GM15510 (cell line): ENCODE measurements around the gene ELOVL6.

Experiments used
- POLR2A ChIP-seq: IDR thresholded peaks from 3 replicates; pipeline ENCODE4 v1.6.1; 2011; ENCODE audit warnings: borderline replicate concordance; ENCODE audit not compliant: insufficient read length; ENCODE audit errors: extremely low read depth

The ELOVL6 gene

GRCh38 chr4:110012917-110013316, 185.5 kb downstream of the ELOVL6 start:
- TF ChIP-seq POLR2A = no peak

- no peak for TF ChIP-seq POLR2A
These were observed 187.6 kb downstream of the ELOVL6 start for GRCh38 chr4:110010797-110011196.

DNA sequence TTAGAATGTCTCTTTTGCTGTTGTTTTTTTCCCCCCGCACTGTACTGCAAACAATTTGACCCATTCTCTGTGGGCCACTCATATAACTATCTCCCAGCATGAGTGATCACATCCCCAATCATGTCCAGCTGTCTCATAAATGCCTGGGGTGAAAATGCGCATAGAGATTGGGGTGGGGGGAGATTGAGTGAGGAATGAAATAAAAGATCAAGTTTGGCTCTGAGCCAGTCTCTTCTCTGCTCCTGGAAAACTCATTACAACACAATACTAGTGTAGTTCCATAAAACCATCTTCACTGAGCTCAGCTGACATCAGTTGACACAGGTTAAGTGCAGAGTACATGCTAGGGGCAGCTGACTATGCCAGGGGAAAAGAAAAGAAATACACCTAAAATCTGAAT, 188.9 kb downstream of the ELOVL6 start:
- TF ChIP-seq POLR2A = no peak

DNA sequence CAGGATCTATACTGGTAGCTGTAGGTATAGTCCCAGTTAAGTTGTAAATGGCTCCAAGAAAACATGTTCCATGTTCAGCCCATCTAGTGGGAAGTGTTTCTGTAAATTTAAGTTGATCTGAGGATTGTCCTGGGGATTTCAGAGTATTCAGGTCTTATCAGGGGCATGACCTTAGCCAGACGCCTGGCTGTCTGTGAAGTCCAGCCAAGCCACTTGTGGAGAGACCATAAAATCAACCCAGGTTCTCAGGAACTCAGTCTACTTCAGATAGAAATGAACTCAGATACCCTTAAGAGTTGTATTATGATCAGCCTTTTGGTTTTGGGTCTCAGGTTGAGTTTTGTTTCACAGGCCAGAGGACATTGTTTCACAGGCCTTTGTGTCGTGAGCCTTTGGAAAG, 189.9 kb downstream of the ELOVL6 start:
- TF ChIP-seq POLR2A = no peak

GRCh38 chr4:110007217-110007616, 191.2 kb downstream of the ELOVL6 start:
- no peak for TF ChIP-seq POLR2A

DNA sequence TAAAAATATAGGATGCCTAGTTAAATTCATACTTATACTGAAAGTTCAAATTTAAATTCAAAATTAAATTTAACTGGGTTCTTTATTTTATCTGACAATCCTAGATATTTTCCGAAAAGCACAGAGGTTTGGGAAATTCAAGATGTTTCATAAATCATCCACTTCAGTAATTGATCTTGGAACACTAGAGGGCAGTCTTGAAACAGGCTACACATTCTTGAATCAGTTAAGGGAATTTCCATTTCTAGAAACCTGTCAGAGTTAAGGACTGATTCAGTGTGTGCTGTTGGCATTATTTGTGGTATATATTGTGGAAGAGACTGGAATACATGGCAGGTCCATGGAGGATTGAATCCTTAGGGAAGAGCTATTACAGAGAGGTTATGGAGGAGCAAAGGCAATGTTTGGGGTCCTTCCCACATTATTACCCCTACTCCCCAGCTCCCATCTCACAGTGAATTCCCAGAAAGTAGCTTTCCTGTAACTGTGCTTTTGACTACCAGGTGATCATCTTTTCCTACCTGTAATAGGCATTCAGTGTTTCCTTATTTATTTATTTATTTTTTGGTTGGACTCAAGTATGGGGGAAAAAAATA, 192.9 kb downstream of the ELOVL6 start:
- no peak for TF ChIP-seq POLR2A

- TF ChIP-seq POLR2A = no peak
These were observed 193.9 kb downstream of the ELOVL6 start for GRCh38 chr4:110004556-110004955.

- no peak for TF ChIP-seq POLR2A
These were observed 194.8 kb downstream of the ELOVL6 start for GRCh38 chr4:110003401-110004187.

DNA sequence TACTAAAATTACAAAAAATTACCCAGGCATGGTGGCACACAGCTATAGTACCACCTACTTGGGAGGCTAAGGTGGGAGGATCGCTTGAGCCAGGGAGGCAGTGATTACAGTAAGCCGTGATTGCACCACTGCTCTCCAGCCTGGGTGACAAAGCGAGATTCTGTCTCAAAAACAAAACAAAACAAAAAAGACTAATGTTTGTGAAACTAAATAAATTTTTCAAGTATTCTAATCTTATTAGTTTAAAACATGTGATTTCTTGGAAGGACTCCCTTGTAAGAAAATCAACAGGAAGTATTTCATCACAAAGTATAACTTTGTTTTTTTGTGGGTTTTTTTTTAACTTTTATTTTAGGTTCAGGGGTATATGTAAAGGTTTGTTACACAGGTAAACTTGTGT, 196.1 kb downstream of the ELOVL6 start:
- no peak for TF ChIP-seq POLR2A

- no peak for TF ChIP-seq POLR2A
These were observed 198.9 kb downstream of the ELOVL6 start for GRCh38 chr4:109999585-109999912.

- TF ChIP-seq POLR2A = no peak
These were observed 199.4 kb downstream of the ELOVL6 start for GRCh38 chr4:109998867-109999584.

DNA sequence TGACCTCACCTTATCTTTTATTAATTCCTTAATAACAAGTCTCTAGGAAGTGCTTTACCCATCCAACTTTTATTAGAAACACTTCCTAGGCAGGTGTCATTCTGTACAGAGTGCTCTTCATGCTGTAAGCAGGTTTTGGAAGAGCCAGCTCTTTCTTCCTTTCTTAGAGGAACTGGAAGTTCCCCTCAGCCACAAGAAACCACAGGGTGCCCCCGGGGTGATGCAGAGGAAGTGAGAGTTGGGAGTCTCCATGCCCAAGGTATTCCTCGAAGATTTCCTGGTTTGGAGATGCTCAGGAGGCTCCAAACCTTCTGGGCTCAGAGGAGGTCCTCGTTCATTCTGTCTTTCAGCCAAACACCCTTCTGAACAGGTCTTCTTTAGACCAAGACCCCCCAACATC, 201.9 kb downstream of the ELOVL6 start:
- no peak for TF ChIP-seq POLR2A
